ENCODE data around the gene MAP3K1. TPM values are rescaled to one million over a fixed set of nuclear protein-coding genes. Genes with fewer than 3 reads are reported as not detected.

The MAP3K1 gene
- total and polyA plus RNA-seq, 7 donors, result 3.0 to 12.5 (median 8.4) TPM

DNA sequence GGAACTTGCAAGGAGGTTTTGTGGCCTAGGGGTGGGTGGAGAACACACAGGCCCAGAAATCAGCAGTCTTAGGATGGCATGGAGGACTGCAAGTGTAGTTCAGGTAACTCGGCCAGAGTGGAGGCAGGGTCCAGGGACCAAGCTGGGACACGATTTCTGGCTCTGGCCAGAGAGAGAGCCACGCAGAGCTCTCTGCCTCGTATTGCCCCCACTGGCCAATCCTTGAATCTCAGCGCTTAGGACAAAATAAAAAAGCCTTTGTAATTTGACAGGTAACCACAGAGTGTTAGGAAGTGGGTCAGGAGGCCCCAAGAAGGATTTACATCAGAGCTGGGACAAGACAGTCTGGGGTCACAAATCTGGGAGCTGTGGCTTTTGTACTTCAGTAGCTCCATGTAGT, 11.7 kb downstream of the MAP3K1 start:
- TF ChIP-seq EP300 (IDR thresholded peaks at IDR 0.05), result no peak
- TF ChIP-seq, protein P1, sequence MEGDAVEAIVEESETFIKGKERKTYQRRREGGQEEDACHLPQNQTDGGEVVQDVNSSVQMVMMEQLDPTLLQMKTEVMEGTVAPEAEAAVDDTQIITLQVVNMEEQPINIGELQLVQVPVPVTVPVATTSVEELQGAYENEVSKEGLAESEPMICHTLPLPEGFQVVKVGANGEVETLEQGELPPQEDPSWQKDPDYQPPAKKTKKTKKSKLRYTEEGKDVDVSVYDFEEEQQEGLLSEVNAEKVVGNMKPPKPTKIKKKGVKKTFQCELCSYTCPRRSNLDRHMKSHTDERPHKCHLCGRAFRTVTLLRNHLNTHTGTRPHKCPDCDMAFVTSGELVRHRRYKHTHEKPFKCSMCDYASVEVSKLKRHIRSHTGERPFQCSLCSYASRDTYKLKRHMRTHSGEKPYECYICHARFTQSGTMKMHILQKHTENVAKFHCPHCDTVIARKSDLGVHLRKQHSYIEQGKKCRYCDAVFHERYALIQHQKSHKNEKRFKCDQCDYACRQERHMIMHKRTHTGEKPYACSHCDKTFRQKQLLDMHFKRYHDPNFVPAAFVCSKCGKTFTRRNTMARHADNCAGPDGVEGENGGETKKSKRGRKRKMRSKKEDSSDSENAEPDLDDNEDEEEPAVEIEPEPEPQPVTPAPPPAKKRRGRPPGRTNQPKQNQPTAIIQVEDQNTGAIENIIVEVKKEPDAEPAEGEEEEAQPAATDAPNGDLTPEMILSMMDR (IDR thresholded peaks at IDR 0.05), result no peak
- no peak for TF ChIP-seq POLR2AphosphoS5 (IDR thresholded peaks at IDR 0.05)
- TF ChIP-seq POLR2A (IDR thresholded peaks at IDR 0.05), result no peak
- WGBS, 2 donors, result 58 to 80% methylated on average over 5 of the region's 5 CpGs
- H3K4me1 ChIP-seq, result peaks cover 0 to 21% (median 8%) of the 10 kb centered on the region in 4 donors

DNA sequence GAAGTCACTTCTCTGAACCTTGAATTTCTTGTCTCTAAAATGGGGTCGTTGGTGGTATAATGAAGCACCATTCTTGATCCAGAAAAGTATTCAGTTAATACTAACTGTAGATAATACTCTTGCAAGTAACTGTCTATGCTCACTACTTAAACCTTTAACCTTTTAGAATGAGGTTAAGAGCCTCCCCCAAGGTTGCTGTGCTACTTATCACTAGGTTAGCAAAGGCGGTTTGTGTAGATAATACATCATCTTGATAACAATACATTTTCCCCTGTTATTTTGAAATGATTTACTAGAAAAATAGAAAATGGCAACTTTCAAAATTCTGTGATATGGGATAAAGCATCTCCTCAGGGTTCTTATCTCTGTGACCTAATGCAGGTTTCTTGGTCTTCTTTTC, 12.6 kb downstream of the MAP3K1 start:
- H3K27me3 ChIP-seq, result no peaks in the 10 kb centered on the region
- no peak for DNase-seq
- no peak for TF ChIP-seq EP300 (IDR thresholded peaks at IDR 0.05)
- TF ChIP-seq POLR2AphosphoS5 (IDR thresholded peaks at IDR 0.05), result no peak
- TF ChIP-seq, protein P1 (IDR thresholded peaks at IDR 0.05), result no peak
- no peak for TF ChIP-seq POLR2A (IDR thresholded peaks at IDR 0.05)
- intact Hi-C loops (cut with DNase I), result loop anchor here (10.0 kb wide), 1 partner anchor 763 kb away; no protein-coding TSS in a partner anchor
- peaks cover 0 to 3% (median 0%) of the 10 kb centered on the region in 4 donors for H3K9me3 ChIP-seq
- H3K36me3 ChIP-seq, result no peaks in the 10 kb centered on the region
- H3K27ac ChIP-seq, result no peak overlapping the region
- no peak overlapping the region for H3K4me3 ChIP-seq
- H3K4me1 ChIP-seq, result peaks cover 0 to 26% (median 6%) of the 10 kb centered on the region in 4 donors
- WGBS, 2 donors, result 90 to 94% methylated on average over 2 of the region's 2 CpGs

More for the DNA sequence above, 11.7 kb downstream of the MAP3K1 start:
- intact Hi-C loops (cut with DNase I), result loop anchor here (10.0 kb wide), 1 partner anchor 762 kb away; no protein-coding TSS in a partner anchor
- no peak for DNase-seq
- H3K27me3 ChIP-seq, result no peaks in the 10 kb centered on the region
- no peak overlapping the region for H3K4me3 ChIP-seq
- H3K36me3 ChIP-seq, result no peaks in the 10 kb centered on the region
- H3K27ac ChIP-seq, result no peak overlapping the region
- H3K9me3 ChIP-seq, result peaks cover 0 to 3% (median 0%) of the 10 kb centered on the region in 4 donors

- intact Hi-C loops (cut with DNase I), result loop anchor here (10.0 kb wide), 1 partner anchor 765 kb away; no protein-coding TSS in a partner anchor
- H3K9me3 ChIP-seq, result peaks cover 0 to 3% (median 0%) of the 10 kb centered on the region in 4 donors
- DNase-seq, result no peak
- TF ChIP-seq POLR2AphosphoS5 (IDR thresholded peaks at IDR 0.05) (no peak), EP300 (IDR thresholded peaks at IDR 0.05) (no peak), POLR2A (IDR thresholded peaks at IDR 0.05) (no peak)
- TF ChIP-seq, protein P1 (IDR thresholded peaks at IDR 0.05), result no peak
- H3K27me3 ChIP-seq, result no peaks in the 10 kb centered on the region
- peaks cover 0 to 32% (median 10%) of the 10 kb centered on the region in 4 donors for H3K4me1 ChIP-seq
- no peak overlapping the region for H3K27ac ChIP-seq
- no peak overlapping the region for H3K4me3 ChIP-seq
- WGBS, 2 donors, result 69 to 89% methylated on average over 11 of the region's 11 CpGs
- no peaks in the 10 kb centered on the region for H3K36me3 ChIP-seq
These were observed 14.0 kb downstream of the MAP3K1 start for GRCh38 chr5:56829137-56829908.

- peaks cover 0 to 3% (median 0%) of the 10 kb centered on the region in 4 donors for H3K9me3 ChIP-seq
- H3K4me1 ChIP-seq, result peaks cover 0 to 32% (median 10%) of the 10 kb centered on the region in 4 donors
- DNase-seq, result no peak
- TF ChIP-seq, protein P1 (IDR thresholded peaks at IDR 0.05), result no peak
- TF ChIP-seq POLR2A (IDR thresholded peaks at IDR 0.05) (no peak), EP300 (IDR thresholded peaks at IDR 0.05) (no peak), POLR2AphosphoS5 (IDR thresholded peaks at IDR 0.05) (no peak)
- no peak overlapping the region for H3K4me3 ChIP-seq
- H3K36me3 ChIP-seq, result no peaks in the 10 kb centered on the region
- WGBS, 2 donors, result 40 to 90% methylated on average over 1 of the region's 1 CpG
- H3K27me3 ChIP-seq, result no peaks in the 10 kb centered on the region
- intact Hi-C loops (cut with DNase I), result no loop called here
- H3K27ac ChIP-seq, result no peak overlapping the region
These were observed 16.4 kb downstream of the MAP3K1 start for GRCh38 chr5:56831773-56832172.
